NCI-H2029 (cell line): Measurements from ENCODE around the gene CPLANE1.
"Not testable (repeated sequence)": the region's sequence is repeated elsewhere in the genome, so short reads cannot be mapped to it uniquely, and the experiment has no call there.

ENCODE experiments used
- DNase-seq: peaks from one replicate; lab custom pipeline; 2025; lab: John Stamatoyannopoulos, UW

The CPLANE1 gene

GRCh38 chr5:37208883-37209797, 40.0 kb downstream of the CPLANE1 start:
- DNase-seq: no peak

- DNase-seq: no peak
Observed at GRCh38 chr5:37207802-37208201, 41.4 kb downstream of the CPLANE1 start.

- DNase-seq: no peak
Observed at GRCh38 chr5:37206736-37207135, 42.4 kb downstream of the CPLANE1 start.

GRCh38 chr5:37198842-37199241, 50.3 kb downstream of the CPLANE1 start:
- DNase-seq: no peak

GRCh38 chr5:37198061-37198460, 51.1 kb downstream of the CPLANE1 start:
- no peak for DNase-seq

GRCh38 chr5:37197340-37198050, 51.7 kb downstream of the CPLANE1 start:
- DNase-seq: no peak

GRCh38 chr5:37190592-37190991, 58.6 kb downstream of the CPLANE1 start:
- DNase-seq: no peak

GRCh38 chr5:37189355-37189754, 59.8 kb downstream of the CPLANE1 start:
- DNase-seq: no peak

- DNase-seq: no peak
Observed at GRCh38 chr5:37187465-37187977, 61.7 kb downstream of the CPLANE1 start.

- DNase-seq: no peak
Observed at GRCh38 chr5:37184748-37185364, 64.3 kb downstream of the CPLANE1 start.

- no peak for DNase-seq
Observed at GRCh38 chr5:37182667-37183066, 66.5 kb downstream of the CPLANE1 start.

- DNase-seq: no peak
Observed at GRCh38 chr5:37174928-37175327, 74.2 kb downstream of the CPLANE1 start.

- DNase-seq: no peak
Observed at GRCh38 chr5:37172957-37173356, 76.2 kb downstream of the CPLANE1 start.

- DNase-seq: no peak
Observed at GRCh38 chr5:37170856-37171255, 78.3 kb downstream of the CPLANE1 start.

- DNase-seq: no peak
Observed at GRCh38 chr5:37166197-37166596, 83.0 kb downstream of the CPLANE1 start.

GRCh38 chr5:37165761-37166160, 83.4 kb downstream of the CPLANE1 start:
- no peak for DNase-seq

- no peak for DNase-seq
Observed at GRCh38 chr5:37153661-37154060, 95.5 kb downstream of the CPLANE1 start.

GRCh38 chr5:37146896-37147295, 102.3 kb downstream of the CPLANE1 start:
- no peak for DNase-seq

- DNase-seq: no peak
Observed at GRCh38 chr5:37136694-37137093, 112.5 kb downstream of the CPLANE1 start.

GRCh38 chr5:37135312-37135711, 113.9 kb downstream of the CPLANE1 start:
- DNase-seq: not testable (repeated sequence)

- no peak for DNase-seq
Observed at GRCh38 chr5:37133939-37134338, 115.2 kb downstream of the CPLANE1 start.

GRCh38 chr5:37132646-37133045, 116.5 kb downstream of the CPLANE1 start:
- no peak for DNase-seq

- DNase-seq: no peak
Observed at GRCh38 chr5:37121465-37121864, 127.7 kb downstream of the CPLANE1 start.
